HEK293 (cell line): ENCODE results near the gene SCTR.

Experiments used
- CTCF ChIA-PET: fragments of 350-600 bp; formaldehyde crosslinking; extraction: SDS; loops from one replicate; lab custom pipeline; 2021; ENCODE audit warnings: antibody characterized with exemption; lab: Yijun Ruan, JAX
- POLR2A ChIA-PET: fragments of 300-600 bp; formaldehyde crosslinking; extraction: SDS; loops from one replicate; lab custom pipeline; 2020; ENCODE audit warnings: antibody characterized with exemption, inconsistent platforms; lab: Yijun Ruan, JAX
- H3K27ac ChIP-seq: fragments of 200-500 bp; sonication (Bioruptor generic); 2 replicates; pipeline ENCODE4 v1.5.1; 2014; ENCODE audit warnings: low read depth, low read length, control low read depth, inconsistent platforms; ENCODE audit errors: extremely low read depth
- H3K36me3 ChIP-seq, 2 experiments: fragments of 200-500 bp in 1 of 2; sonication (Bioruptor generic) in 1 of 2; 1 replicate in 1 of 2; 2 replicates in 1 of 2; pipeline ENCODE4 v1.5.1; 2014 to 2017; ENCODE audit warnings: inconsistent platforms in 2 of 2, low read length in 2 of 2; ENCODE audit not compliant: control insufficient read depth in 2 of 2, insufficient read depth in 1 of 2
- H3K4me1 ChIP-seq: fragments of 200-500 bp; sonication (Bioruptor generic); 2 replicates; pipeline ENCODE4 v1.5.1; 2014; ENCODE audit warnings: mild to moderate bottlenecking, low read length, inconsistent platforms; ENCODE audit not compliant: control insufficient read depth, insufficient read depth
- H3K4me3 ChIP-seq: 2 replicates; pipeline ENCODE4 v1.5.1; 2011; ENCODE audit warnings: low read depth, mild to moderate bottlenecking, control low read depth, low read length, moderate library complexity
- H3K9me3 ChIP-seq: fragments of 200-500 bp; sonication (Bioruptor generic); 2 replicates; pipeline ENCODE4 v1.5.1; 2014; ENCODE audit warnings: low read depth, low read length, inconsistent platforms; ENCODE audit not compliant: control insufficient read depth, insufficient read depth
- GFI1B ChIP-seq: fragments of 450-650 bp; formaldehyde crosslinking; IDR thresholded peaks from 2 replicates; pipeline ENCODE4 v1.5.1; 2016; ENCODE audit warnings: missing biosample characterization, missing genetic modification characterization
- HOXD13 ChIP-seq: sonication (generic); formaldehyde crosslinking; IDR thresholded peaks from 2 replicates; pipeline ENCODE4 v1.8.0; 2022; ENCODE audit warnings: missing genetic modification reagents, borderline replicate concordance
- PRDM1 ChIP-seq: fragments of 450-650 bp; formaldehyde crosslinking; IDR thresholded peaks from 2 replicates; pipeline ENCODE4; 2016; ENCODE audit warnings: missing biosample characterization, missing genetic modification characterization
- SCRT2 ChIP-seq: fragments of 450-650 bp; formaldehyde crosslinking; IDR thresholded peaks from 2 replicates; pipeline ENCODE4 v1.5.1; 2016; ENCODE audit warnings: missing biosample characterization, missing genetic modification characterization
- TCF7L2 ChIP-seq: IDR thresholded peaks from 2 replicates; pipeline ENCODE4 v1.6.1; 2011; ENCODE audit warnings: low read depth, mild to moderate bottlenecking, inconsistent platforms, low read length, moderate library complexity, borderline replicate concordance
- TRIM28 ChIP-seq: IDR thresholded peaks from 2 replicates; pipeline ENCODE4 v1.6.1; 2011; ENCODE audit warnings: low read length, control low read depth, borderline replicate concordance
- ZBTB48 ChIP-seq: fragments of 450-650 bp; formaldehyde crosslinking; IDR thresholded peaks from 2 replicates; pipeline ENCODE4 v1.5.1; 2016; ENCODE audit warnings: missing biosample characterization, missing genetic modification characterization
- ZBTB8A ChIP-seq: fragments of 450-650 bp; formaldehyde crosslinking; IDR thresholded peaks from 2 replicates; pipeline ENCODE4 v1.5.1; 2016; ENCODE audit warnings: missing biosample characterization, missing genetic modification characterization
- ZEB2 ChIP-seq: fragments of 450-650 bp; formaldehyde crosslinking; IDR thresholded peaks from 2 replicates; pipeline ENCODE4 v1.5.1; 2016; ENCODE audit warnings: missing biosample characterization, missing genetic modification characterization
- ZNF175 ChIP-seq: fragments of 450-650 bp; formaldehyde crosslinking; IDR thresholded peaks from 2 replicates; pipeline ENCODE4 v1.5.1; 2016; ENCODE audit warnings: missing biosample characterization, missing genetic modification characterization
- ZNF19 ChIP-seq: fragments of 450-650 bp; formaldehyde crosslinking; IDR thresholded peaks from 2 replicates; pipeline ENCODE4; 2016; ENCODE audit warnings: missing biosample characterization, missing genetic modification characterization, low read depth
- ZNF391 ChIP-seq: fragments of 450-650 bp; formaldehyde crosslinking; IDR thresholded peaks from 2 replicates; pipeline ENCODE4 v1.5.1; 2016; ENCODE audit warnings: low read depth, missing biosample characterization, missing genetic modification characterization, borderline replicate concordance
- ZNF561 ChIP-seq: fragments of 450-650 bp; IDR thresholded peaks from 2 replicates; pipeline ENCODE4 v1.5.1; 2018; ENCODE audit warnings: missing biosample characterization, missing genetic modification characterization, borderline replicate concordance
- ZNF623 ChIP-seq: fragments of 450-650 bp; formaldehyde crosslinking; IDR thresholded peaks from 2 replicates; pipeline ENCODE4 v1.5.1; 2016; ENCODE audit warnings: missing biosample characterization, missing genetic modification characterization
- ZNF629 ChIP-seq: fragments of 450-650 bp; formaldehyde crosslinking; IDR thresholded peaks from 2 replicates; pipeline ENCODE4 v1.5.1; 2017; ENCODE audit warnings: missing biosample characterization, missing genetic modification characterization
- ZNF664 ChIP-seq: fragments of 450-650 bp; formaldehyde crosslinking; IDR thresholded peaks from 2 replicates; pipeline ENCODE4 v1.5.1; 2016; ENCODE audit warnings: missing biosample characterization, missing genetic modification characterization
- TF ChIP-seq, protein P1 (sequence below): fragments of 450-650 bp; formaldehyde crosslinking; IDR thresholded peaks from 2 replicates; pipeline ENCODE4 v1.5.1; 2016; ENCODE audit warnings: missing biosample characterization, missing genetic modification characterization

Gene SCTR

DNA sequence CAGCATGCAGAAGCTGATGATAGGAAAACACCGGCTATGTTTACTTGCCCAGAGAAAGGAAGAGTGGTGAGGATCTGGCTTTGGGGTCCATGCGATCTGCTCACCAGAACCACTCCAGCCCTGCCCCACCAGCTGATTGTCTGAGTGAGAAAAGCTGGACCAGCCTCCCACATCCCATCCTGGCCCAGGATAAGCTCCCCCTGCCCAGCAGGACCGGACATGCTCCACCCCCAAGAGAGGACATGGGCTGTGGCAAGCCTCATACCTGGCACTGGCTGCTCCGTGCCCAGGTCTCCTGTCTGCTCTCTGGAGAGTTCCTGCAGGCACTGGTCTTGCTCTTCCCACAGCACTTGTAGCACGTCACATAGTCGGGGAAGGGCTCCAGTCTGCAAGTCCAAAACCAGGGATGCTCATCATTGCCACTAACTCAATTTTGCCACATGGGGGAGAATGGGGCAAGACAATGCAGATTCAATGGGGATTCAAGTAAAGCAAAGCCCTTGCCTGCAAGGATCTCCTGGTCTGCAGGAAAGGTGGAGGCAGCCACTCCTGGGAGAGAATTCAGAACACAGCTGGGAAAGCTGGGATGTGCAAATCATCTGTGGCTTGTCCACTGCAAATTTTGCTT lies 30.0 kb downstream of the SCTR start (continued):
- TF ChIP-seq ZEB2, result no peak
- TF ChIP-seq ZNF561 (tag by site-specific recombination), result no peak
- no peak for TF ChIP-seq HOXD13
- no peak for TF ChIP-seq ZNF391 (tag by site-specific recombination)
- TF ChIP-seq ZNF623 (tag by site-specific recombination), result no peak
- no peak for TF ChIP-seq ZBTB8A (tag by site-specific recombination)

DNA sequence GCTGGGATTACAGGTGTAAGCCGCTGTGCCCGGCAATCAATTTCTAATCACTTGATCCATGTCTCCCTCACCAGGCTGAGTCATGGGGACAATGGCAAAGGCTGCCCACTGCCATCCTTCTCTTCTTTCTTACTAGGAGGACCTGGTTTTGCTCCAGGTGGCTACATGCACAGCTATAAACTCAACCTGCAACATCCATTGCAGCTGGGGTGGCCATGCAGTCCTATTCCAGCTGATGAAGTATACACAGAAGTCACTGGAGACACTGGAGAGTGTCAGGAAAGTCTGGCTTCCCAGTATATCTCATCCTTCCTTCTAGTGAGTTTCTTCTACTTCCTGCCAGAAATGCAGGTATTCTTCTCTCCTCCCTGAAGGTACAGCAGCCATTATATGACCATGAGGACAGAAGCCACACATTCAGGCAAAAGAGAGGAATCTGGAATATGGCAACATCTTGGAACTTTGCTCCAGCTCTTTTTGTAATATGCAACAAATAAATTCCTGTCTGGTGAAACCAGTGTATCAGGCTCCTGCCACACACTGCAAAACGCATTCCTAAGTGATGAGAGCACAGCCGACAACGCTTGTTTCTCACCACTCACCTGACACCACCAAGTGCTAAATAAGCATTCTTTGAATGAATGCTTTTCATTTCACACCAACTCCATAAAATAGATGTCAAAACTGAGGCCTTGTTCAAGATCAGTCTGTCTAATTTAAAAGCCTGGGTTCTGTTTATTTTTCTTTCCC lies 32.3 kb downstream of the SCTR start:
- H3K4me3 ChIP-seq, result no peak overlapping the region
- no peaks in the 10 kb centered on the region for H3K4me1 ChIP-seq
- no peaks in the 10 kb centered on the region for H3K9me3 ChIP-seq
- TF ChIP-seq ZNF629 (tag by site-specific recombination) (no peak), PRDM1 (tag by site-specific recombination) (peak; percentile 31; the same call in 1 of the 2 replicates), ZNF19 (tag by site-specific recombination) (no peak), ZNF175 (tag by site-specific recombination) (no peak), ZNF391 (tag by site-specific recombination) (no peak), SCRT2 (tag by site-specific recombination) (peak; percentile 36; the same call in 1 of the 2 replicates)
- H3K36me3 ChIP-seq, result no peaks in the 10 kb centered on the region
- H3K27ac ChIP-seq, result no peak overlapping the region
- POLR2A ChIA-PET, result interaction anchor here (0.6 kb wide), 1 partner anchor 11 kb away, joined by 6 read pairs; no protein-coding TSS in a partner anchor
- CTCF ChIA-PET, result interaction anchor here (0.9 kb wide), 1 partner anchor 16 kb away, joined by 3 read pairs; no protein-coding TSS in a partner anchor

DNA sequence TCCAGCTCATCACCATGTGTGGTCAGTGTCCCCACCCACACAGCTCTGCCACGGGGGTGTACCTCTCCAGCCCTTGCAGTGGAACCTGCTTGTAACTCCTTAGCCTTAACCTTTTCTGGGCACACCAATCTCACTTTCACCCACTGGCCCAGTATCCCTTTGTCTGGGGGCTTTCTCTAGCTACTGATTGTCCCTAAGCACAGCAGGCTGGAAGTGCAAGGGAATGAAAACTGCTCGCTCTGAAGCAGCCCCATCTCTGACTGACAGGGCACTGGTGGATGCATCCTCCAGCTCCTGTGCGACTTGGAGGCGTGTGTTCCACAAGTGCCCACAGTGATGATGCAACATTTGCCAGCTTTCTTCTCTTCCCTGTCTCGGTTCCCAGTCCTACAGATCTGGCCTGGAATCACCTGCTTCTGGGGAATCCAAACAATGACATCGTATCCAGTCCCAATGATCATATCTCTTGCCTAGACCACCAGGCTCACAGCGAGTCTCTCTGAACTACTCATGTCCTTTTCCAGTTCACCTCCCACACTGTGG lies 33.6 kb downstream of the SCTR start:
- no peak overlapping the region; the same call in 1 of the 2 replicates for H3K27ac ChIP-seq
- no peaks in the 10 kb centered on the region for H3K4me1 ChIP-seq
- no peak for TF ChIP-seq TRIM28
- TF ChIP-seq GFI1B (tag by site-specific recombination), result no peak
- peak; percentile 33; the same call in 1 of the 2 replicates for TF ChIP-seq SCRT2 (tag by site-specific recombination)
- TF ChIP-seq, protein P1, sequence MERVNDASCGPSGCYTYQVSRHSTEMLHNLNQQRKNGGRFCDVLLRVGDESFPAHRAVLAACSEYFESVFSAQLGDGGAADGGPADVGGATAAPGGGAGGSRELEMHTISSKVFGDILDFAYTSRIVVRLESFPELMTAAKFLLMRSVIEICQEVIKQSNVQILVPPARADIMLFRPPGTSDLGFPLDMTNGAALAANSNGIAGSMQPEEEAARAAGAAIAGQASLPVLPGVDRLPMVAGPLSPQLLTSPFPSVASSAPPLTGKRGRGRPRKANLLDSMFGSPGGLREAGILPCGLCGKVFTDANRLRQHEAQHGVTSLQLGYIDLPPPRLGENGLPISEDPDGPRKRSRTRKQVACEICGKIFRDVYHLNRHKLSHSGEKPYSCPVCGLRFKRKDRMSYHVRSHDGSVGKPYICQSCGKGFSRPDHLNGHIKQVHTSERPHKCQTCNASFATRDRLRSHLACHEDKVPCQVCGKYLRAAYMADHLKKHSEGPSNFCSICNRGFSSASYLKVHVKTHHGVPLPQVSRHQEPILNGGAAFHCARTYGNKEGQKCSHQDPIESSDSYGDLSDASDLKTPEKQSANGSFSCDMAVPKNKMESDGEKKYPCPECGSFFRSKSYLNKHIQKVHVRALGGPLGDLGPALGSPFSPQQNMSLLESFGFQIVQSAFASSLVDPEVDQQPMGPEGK (tag by site-specific recombination), result no peak
- TF ChIP-seq TCF7L2, result no peak
- TF ChIP-seq, all 188 proteins: peak for 1
- CTCF ChIA-PET, result interaction anchor here (0.8 to 1.2 kb wide), 2 partner anchors 10 to 15 kb away, joined by 3 read pairs; no protein-coding TSS in a partner anchor
- H3K9me3 ChIP-seq, result no peaks in the 10 kb centered on the region
- no peaks in the 10 kb centered on the region for H3K36me3 ChIP-seq
- POLR2A ChIA-PET, result no interaction called here
- no peak overlapping the region for H3K4me3 ChIP-seq

DNA sequence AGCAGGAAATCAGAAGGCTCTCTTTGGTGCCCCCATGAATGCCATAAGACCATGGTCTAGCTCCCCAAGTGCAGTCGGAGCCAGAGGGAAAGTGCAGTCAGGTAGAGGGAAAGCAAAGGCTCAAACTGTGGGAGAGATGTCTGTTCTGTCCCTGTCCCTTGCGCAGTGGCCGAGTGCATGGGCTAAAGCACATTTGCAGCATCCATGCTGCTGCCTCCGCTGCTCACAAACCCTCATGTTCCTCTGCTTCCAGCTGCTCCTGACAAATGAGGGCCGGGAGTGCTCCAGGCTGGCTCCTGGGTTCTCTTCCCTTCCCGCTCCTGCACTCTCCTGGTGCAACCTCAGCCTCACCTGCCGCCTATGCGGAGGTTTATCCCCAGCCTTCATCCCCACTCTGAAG lies 34.2 kb downstream of the SCTR start:
- H3K4me1 ChIP-seq, result no peaks in the 10 kb centered on the region
- CTCF ChIA-PET, result interaction anchor here (1.2 kb wide), 1 partner anchor 9 kb away, joined by 3 read pairs; no protein-coding TSS in a partner anchor

More for the DNA sequence above, 34.2 kb downstream of the SCTR start:
- POLR2A ChIA-PET, result no interaction called here
- Histone ChIP-seq H3K36me3 (no peaks in the 10 kb centered on the region), H3K9me3 (no peaks in the 10 kb centered on the region), H3K4me3 (no peak overlapping the region), H3K27ac (no peak overlapping the region)
- TF ChIP-seq ZNF664 (tag by site-specific recombination), result no peak
- no peak for TF ChIP-seq GFI1B (tag by site-specific recombination)
- no peak for TF ChIP-seq ZBTB48
